ENCODE data around the gene PAX6. TPM values are rescaled to one million over a fixed set of nuclear protein-coding genes. Genes with fewer than 3 reads are reported as not detected.
"Not testable (repeated sequence)": the region's sequence is repeated elsewhere in the genome, so short reads cannot be mapped to it uniquely, and the experiment has no call there.

Gene PAX6
- total RNA-seq, 2 donors from 2014 or later = 1.1 to 1.6 TPM

- no peaks in the 10 kb centered on the region for H3K4me1 ChIP-seq
- no peak overlapping the region for H3K27ac ChIP-seq
- H3K9me3 ChIP-seq = no peaks in the 10 kb centered on the region
- intact Hi-C loops (cut with DNase I) = no loop called here
- no peak for DNase-seq
- H3K4me3 ChIP-seq = no peak overlapping the region
- no peak for TF ChIP-seq CTCF (IDR thresholded peaks at IDR 0.05)
- H3K36me3 ChIP-seq = no peaks in the 10 kb centered on the region
- no peaks in the 10 kb centered on the region for H3K27me3 ChIP-seq
- no peak overlapping the region for H3K9ac ChIP-seq (ENCODE audit: low read depth in 2 of 2, low read length in 2 of 2)
Measured at GRCh38 chr11:31747581-31747980, 63.5 kb downstream of the PAX6 start.

GRCh38 chr11:31740731-31741368, 70.3 kb downstream of the PAX6 start:
- H3K9ac ChIP-seq (ENCODE audit: low read depth in 2 of 2, low read length in 2 of 2); H3K27ac ChIP-seq; H3K36me3 ChIP-seq; intact Hi-C loops (cut with DNase I); H3K27me3 ChIP-seq; H3K4me3 ChIP-seq; DNase-seq; H3K4me1 ChIP-seq; H3K9me3 ChIP-seq: not testable (repeated sequence)

- H3K27ac ChIP-seq = no peak overlapping the region
- no peak for DNase-seq
- H3K9ac ChIP-seq (ENCODE audit: low read depth in 2 of 2, low read length in 2 of 2) = no peak overlapping the region
- TF ChIP-seq CTCF (IDR thresholded peaks at IDR 0.05) = no peak
- intact Hi-C loops (cut with DNase I) = no loop called here
- no peaks in the 10 kb centered on the region for H3K9me3 ChIP-seq
- H3K27me3 ChIP-seq = no peaks in the 10 kb centered on the region
- H3K36me3 ChIP-seq = no peaks in the 10 kb centered on the region
- no peak overlapping the region for H3K4me3 ChIP-seq
- H3K4me1 ChIP-seq = no peaks in the 10 kb centered on the region
Measured at GRCh38 chr11:31740131-31740530, 71.0 kb downstream of the PAX6 start.
